Fibroblast of skin of right quadriceps (primary cell): ENCODE measurements around the gene TMCC3.
A peak's percentile ranks its signal among the peaks of the same experiment; 100 is the strongest.
"Not testable (repeated sequence)": the region's sequence is repeated elsewhere in the genome, so short reads cannot be mapped to it uniquely, and the experiment has no call there.

Experiments used
- DNase-seq: peaks from one replicate; pipeline ENCODE4 v3.0.0-alpha.2; 2013

Gene TMCC3

GRCh38 chr12:94596596-94596995 lies 53.8 kb downstream of the TMCC3 start:
- no peak for DNase-seq

GRCh38 chr12:94595152-94595551 lies 55.2 kb downstream of the TMCC3 start:
- DNase-seq: no peak

- DNase-seq: no peak
Observed at GRCh38 chr12:94594443-94594825, 55.9 kb downstream of the TMCC3 start.

- no peak for DNase-seq
Observed at GRCh38 chr12:94593822-94594442, 56.4 kb downstream of the TMCC3 start.

GRCh38 chr12:94592723-94593122 lies 57.6 kb downstream of the TMCC3 start:
- DNase-seq: not testable (repeated sequence)

GRCh38 chr12:94592080-94592479 lies 58.3 kb downstream of the TMCC3 start:
- DNase-seq: no peak

GRCh38 chr12:94590428-94590827 lies 59.9 kb downstream of the TMCC3 start:
- DNase-seq: no peak

- no peak for DNase-seq
Observed at GRCh38 chr12:94589591-94590001, 60.8 kb downstream of the TMCC3 start.

GRCh38 chr12:94588346-94588745 lies 62.0 kb downstream of the TMCC3 start:
- no peak for DNase-seq

GRCh38 chr12:94587266-94588241 lies 62.8 kb downstream of the TMCC3 start:
- DNase-seq: no peak

- DNase-seq: no peak
Observed at GRCh38 chr12:94586589-94587259, 63.6 kb downstream of the TMCC3 start.

GRCh38 chr12:94585626-94586025 lies 64.7 kb downstream of the TMCC3 start:
- DNase-seq: no peak

GRCh38 chr12:94584377-94584776 lies 66.0 kb downstream of the TMCC3 start:
- DNase-seq: no peak

- DNase-seq: no peak
Observed at GRCh38 chr12:94582591-94582990, 67.8 kb downstream of the TMCC3 start.

GRCh38 chr12:94575645-94576403 lies 74.5 kb downstream of the TMCC3 start:
- DNase-seq: no peak

- DNase-seq: no peak
Observed at GRCh38 chr12:94575024-94575423, 75.3 kb downstream of the TMCC3 start.

- peak; percentile 63 for DNase-seq
Observed at GRCh38 chr12:94571556-94571955, 78.8 kb downstream of the TMCC3 start.

GRCh38 chr12:94570161-94570560 lies 80.2 kb downstream of the TMCC3 start:
- DNase-seq: peak; percentile 48

GRCh38 chr12:94567761-94568160 lies 82.6 kb downstream of the TMCC3 start:
- DNase-seq: no peak

- DNase-seq: no peak
Observed at GRCh38 chr12:94566345-94566744, 84.0 kb downstream of the TMCC3 start.

- no peak for DNase-seq
Observed at GRCh38 chr12:94565683-94566082, 84.7 kb downstream of the TMCC3 start.

GRCh38 chr12:94563286-94563685 lies 87.1 kb downstream of the TMCC3 start:
- DNase-seq: peak; percentile 19

- no peak for DNase-seq
Observed at GRCh38 chr12:94561943-94562411, 88.4 kb downstream of the TMCC3 start.
